Stimulated activated CD8-positive, alpha-beta memory T cell treated with anti-CD3 and anti-CD28 coated beads, Interleukin-15, amount 100 ng/mL, for 1 hour (primary cell): ENCODE data around the gene SYNE1.
"Not testable (repeated sequence)": the region's sequence is repeated elsewhere in the genome, so short reads cannot be mapped to it uniquely, and the experiment has no call there.

Experiments used
- DNase-seq: peaks from one replicate; pipeline ENCODE4 v3.0.0-alpha.2; 2020; ENCODE audit warnings: low read depth

Gene SYNE1

DNA sequence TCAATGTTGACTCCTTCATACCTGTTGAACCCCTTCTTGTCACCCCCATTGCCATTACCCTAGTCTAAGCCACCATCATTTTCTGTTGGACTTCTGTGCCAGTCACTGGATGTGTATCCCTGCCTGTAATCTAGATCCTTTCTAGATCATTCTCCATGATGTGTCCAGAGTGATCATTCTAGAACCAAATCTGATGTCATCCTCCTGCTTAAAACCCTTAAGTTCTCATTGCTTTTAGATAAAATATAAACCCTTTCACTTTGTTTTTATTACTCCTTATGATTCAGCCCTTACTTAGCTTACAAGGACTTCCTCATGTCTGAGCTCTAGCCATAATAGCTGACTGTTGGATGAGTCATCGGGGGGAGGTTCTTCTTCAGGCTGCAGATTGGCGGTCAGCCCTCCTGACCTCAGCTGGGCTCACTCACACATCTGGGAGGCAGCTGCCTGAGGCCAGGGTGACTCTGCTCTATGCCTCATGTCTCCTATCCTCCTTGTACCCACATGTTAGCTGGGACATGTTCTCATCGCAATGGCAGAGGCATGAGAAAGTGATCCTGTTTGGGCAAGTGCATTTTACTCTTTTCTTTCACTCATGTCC, 542.1 kb downstream of the SYNE1 start:
- DNase-seq, result no peak

DNA sequence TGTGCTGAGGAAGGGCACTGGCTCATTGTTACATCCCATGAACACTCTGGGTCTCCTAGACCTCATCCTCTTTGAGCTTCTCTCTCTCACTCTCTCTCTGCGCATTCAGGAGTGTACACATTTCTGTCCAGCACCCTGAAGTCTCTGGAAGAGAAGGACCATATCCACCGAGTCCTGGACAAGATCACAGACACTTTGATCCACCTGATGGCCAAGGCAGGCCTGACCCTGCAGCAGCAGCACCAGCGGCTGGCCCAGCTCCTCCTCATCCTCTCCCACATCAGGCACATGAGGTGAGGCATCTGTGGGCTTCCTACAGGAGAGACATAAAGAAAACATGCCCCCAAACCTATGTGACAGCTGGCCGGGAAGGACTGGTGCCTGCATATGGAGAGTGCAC, 542.9 kb downstream of the SYNE1 start:
- DNase-seq, result no peak

DNA sequence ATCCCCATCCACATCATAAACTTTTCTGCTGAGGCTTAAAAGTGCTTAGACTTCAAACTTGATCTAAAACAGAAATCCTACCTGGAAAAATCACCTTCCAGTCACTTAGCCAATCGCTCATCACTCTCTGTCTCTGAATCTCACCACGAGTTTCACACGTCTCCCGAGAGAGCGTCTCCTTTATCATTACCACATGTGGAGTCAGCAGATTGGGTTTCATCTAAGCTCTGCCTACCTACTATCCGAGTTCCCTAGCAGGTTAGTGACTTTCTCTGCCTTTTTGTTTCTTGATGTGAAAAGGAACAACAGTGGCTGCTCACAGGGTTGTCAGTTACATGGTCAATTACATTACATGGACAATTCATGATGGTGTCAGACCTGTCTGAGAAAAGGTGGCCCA, 543.5 kb downstream of the SYNE1 start:
- DNase-seq, result no peak

DNA sequence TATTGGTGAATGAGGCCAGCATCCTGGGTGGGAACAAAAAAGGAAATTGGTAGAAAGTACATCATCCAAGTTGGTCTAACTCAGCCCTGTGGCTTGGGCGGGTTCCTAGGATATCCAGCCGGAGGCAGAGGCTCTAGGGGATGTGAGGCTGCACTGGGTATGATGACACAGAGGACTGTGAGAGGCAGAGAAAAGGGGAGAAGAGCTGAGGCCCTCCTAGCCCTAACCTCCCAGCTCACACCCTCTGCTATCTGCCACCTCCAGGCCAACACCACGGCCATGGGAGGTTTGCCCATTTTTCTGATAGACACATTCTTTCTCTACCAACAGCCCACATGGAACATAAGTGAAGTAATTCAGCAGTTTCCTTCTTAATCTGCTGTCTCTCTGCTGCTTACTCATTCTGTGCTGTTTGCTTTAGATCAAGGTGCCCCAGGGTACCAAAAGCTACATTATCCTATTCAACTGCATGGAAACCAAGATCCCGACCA, 545.3 kb downstream of the SYNE1 start:
- DNase-seq, result no peak

DNA sequence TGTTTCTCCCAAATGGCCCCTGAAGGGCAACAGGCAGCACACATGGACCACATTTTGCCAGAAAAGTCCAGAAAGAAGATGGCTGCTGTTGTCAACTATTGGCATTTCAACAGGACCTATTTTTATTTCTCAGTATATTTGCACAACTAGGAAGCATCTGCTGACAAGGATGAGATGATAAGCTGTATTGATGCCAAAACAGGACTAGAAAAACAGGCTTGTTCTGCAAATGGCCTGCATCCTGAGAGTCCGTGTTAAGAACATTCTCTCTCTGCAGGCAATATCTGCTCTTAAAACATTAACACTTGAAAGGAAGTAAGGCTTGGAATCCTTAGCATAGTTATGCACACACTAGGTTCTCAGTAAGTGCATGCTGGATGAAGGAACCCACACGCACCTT, 546.0 kb downstream of the SYNE1 start:
- DNase-seq, result no peak

DNA sequence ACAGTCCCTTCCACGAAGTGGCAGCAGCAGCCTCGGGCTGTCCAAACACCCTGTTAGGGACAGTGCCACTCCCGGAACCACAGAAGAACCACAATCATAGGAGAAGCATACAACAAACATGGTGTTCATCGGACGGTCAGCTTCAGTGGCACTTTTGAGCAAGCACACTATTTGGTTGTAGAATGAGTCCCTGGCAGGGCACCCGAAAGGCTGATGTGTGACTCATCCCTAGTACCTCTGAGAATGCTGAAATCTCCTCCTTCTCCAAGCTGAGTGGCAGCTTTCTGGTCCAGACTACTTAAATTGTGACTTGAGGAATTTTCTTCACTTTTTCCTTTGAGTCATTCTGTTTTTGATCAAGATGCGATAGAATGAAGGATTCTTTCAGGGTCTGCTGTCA, 547.2 kb downstream of the SYNE1 start:
- DNase-seq, result no peak

DNA sequence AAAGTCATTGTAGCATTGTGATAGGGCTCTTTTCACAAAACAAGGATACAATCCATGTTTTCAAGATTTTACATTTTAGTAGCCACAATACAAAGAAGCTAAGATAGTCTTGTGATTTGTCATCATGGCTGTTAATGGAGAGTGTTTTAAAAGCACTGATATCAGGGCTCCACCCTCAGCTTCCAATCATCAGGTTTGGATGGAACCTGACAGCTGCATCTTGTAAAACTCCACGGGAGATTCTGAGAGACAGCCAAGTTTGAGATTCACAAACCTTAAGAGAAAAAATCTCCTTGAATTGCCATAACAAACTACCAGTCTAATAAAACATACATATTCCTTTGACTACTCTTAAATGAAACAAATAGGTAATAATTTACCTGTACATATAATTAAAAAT, 549.5 kb downstream of the SYNE1 start:
- DNase-seq, result no peak

DNA sequence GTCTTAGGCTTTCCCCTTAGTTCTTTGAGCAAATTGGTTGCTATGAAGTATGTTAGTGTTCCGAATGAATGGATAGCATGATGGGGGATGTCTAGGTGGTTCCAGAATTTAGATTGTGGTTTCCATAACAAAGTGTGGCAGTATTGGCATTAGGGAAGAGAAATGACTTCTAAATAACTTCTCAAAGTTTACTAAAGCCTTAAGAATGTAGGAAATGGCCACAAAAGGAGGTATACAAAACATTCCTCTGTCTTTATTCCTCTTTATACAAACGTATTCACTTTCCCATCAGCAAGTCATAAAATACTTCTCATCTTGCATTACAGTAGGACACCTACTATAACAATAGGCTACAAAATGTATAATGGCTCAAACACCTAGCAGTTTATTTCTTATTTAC, 550.1 kb downstream of the SYNE1 start:
- DNase-seq, result no peak

DNA sequence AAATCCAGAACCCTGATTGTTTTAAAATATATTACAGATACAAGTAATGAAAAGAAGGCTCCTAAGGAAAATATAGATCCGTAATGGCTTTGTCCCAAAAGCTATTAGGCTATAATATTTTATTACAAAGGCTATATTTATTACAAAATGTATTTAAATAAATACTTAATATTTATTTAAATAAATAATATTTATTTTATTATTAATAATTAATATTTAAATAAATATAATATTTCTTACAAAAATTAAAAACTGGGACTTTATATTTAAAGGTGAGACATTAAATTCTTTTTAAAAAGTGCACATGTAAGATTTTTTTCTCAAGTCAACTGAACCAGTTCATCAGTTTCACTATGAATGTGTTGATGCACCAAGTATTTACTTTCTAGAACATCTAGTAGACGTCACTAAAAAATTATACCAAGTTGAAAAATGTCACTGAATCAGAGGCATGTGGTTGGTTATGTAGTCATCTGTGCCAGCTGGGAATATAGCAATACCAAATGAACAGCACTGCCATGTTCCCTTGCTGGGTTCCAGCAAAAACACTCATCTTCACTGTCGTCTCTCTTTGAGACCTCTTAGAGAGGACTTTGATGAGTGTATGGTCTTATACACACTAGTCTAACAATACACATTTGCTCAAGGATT, 550.8 kb downstream of the SYNE1 start:
- DNase-seq, result no peak

DNA sequence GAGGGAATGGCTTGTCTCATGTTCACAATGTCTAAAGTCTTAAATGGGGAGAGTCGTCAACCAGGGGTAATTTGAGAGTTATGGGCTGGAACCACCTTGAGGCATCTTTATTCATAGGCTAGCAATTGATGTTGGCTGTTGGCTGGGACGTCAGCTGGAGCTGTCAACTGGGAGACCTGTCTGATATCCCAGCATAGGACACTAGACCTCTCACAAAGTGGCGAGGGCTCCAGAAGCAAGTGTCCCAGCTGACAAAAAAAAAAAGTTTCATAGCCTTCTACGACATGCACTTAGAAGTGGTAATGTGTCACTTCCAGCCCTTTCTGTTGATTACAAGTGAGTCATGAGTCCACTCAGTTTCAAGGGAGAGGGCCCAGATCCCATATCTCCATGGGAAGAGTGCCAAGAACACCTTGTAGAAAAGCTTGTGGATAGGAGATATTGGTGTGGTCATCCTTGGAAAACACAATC, 551.7 kb downstream of the SYNE1 start:
- no peak for DNase-seq

DNA sequence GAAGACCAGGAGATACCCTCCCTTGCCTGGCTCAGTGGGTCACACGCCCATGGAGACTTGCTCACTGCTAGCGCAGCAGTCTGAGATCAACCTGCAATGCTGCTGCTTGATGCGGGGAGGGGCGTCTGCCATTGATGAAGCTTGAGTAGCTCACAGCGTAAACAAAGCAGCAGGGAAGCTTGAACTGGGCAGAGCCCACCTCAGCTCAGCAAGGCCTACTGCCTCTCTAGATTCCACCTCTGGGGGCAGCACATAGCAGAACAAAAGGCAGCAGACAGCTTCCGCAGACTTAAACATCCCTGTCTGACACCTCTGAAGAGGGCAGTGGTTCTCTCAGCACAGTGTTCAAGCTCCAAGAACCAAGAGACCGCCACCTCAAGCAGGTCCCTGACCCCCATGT, 558.4 kb downstream of the SYNE1 start:
- no peak for DNase-seq

DNA sequence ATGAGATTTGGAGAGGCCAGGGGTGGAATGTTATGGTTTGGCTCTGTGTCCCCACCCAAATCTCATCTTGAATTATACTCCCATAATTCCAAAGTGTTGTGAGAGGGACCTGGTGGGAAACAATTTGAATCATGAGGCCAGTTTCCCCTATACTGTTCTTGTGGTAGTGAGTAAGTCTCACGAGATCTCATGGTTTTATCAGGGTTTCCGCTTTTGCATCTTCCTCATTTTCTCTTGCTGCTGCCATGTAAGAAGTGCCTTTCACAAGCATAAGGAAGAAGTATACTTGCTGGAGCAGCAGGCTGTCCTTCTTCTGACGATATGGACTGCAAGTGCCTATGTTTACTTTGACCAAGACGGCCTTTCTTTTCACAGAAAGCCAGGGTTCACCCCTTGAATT, 559.2 kb downstream of the SYNE1 start:
- DNase-seq, result no peak

DNA sequence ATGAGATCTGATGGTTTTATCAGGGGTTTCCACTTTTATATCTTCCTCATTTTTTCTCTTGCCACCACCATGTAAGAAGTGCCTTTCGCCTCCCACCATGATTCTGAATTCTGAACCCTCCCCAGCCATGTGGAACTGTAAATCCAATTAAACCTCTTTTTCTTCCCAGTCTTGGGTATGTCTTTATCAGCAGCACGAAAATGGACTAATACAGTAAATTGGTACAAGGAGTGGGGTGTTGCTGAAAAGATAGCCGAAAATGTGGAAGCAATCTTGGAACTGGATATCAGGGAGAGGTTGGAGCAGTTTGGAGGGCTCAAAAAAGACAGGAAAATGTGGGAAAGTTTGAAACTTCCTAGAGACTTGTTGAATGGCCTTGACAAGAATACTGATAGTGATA, 560.9 kb downstream of the SYNE1 start:
- DNase-seq, result not testable (repeated sequence)

DNA sequence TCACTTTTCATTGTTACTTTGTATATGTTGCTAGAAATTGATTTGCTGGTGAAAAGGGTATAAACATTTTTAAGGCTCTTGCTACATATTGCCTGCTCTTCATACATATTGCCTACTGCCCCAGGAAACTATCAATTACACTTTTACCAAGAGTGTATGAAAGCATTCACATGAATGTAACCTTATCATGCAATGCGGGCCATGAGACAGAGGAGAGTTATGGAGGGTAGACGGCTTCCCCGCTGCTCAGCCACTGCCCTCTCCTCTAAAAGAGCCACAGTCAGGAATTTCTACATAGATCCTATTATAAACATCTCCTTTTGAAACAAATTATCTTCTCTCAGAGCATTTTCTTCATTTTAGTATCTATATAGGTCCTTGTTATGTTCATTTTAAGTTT, 565.3 kb downstream of the SYNE1 start:
- DNase-seq, result no peak
